GM12892 (cell line): Measurements from ENCODE around the gene IFT22.
"Not testable (repeated sequence)": the region's sequence is repeated elsewhere in the genome, so short reads cannot be mapped to it uniquely, and the experiment has no call there.

Experiments used
- DNase-seq: peaks from one replicate; pipeline ENCODE4 v3.0.0; 2011; ENCODE audit not compliant: insufficient read length
- FAIRE-seq: peaks from 2 replicates; lab custom pipeline; 2011; peaks lifted over from hg19 to GRCh38; lab: Jason Lieb, UNC
- POLR2A ChIP-seq: IDR thresholded peaks from 2 replicates; pipeline ENCODE4 v1.6.1; 2011; ENCODE audit warnings: low read depth, low read length, control low read depth
- POLR2AphosphoS5 ChIP-seq: IDR thresholded peaks from 2 replicates; pipeline ENCODE4 v1.6.1; 2011; ENCODE audit warnings: low read depth, low read length, control low read depth
- TAF1 ChIP-seq: IDR thresholded peaks from 2 replicates; pipeline ENCODE4 v1.6.1; 2011; ENCODE audit warnings: low read depth, mild to moderate bottlenecking, control low read depth, low read length, borderline replicate concordance

The IFT22 gene

GRCh38 chr7:101302641-101303101, 18.9 kb downstream of the IFT22 start:
- DNase-seq (no peak), FAIRE-seq (no peak)
- no peak for TF ChIP-seq POLR2A
- no peak for TF ChIP-seq POLR2AphosphoS5
- no peak for TF ChIP-seq TAF1

- no peak for TF ChIP-seq TAF1
- TF ChIP-seq POLR2AphosphoS5: no peak
- no peak for TF ChIP-seq POLR2A
- DNase-seq (no peak), FAIRE-seq (no peak)
Measured at GRCh38 chr7:101300465-101301376, 20.9 kb downstream of the IFT22 start.

- FAIRE-seq (no peak), DNase-seq (no peak)
- TF ChIP-seq POLR2A: no peak
- TF ChIP-seq TAF1: no peak
- TF ChIP-seq POLR2AphosphoS5: no peak
Measured at GRCh38 chr7:101299511-101300464, 21.8 kb downstream of the IFT22 start.

GRCh38 chr7:101294832-101295121, 26.8 kb downstream of the IFT22 start:
- DNase-seq: no peak
- no peak for FAIRE-seq
- TF ChIP-seq POLR2AphosphoS5 (no peak), POLR2A (no peak), TAF1 (no peak)

GRCh38 chr7:101294039-101294831, 27.4 kb downstream of the IFT22 start:
- DNase-seq: no peak
- no peak for FAIRE-seq
- TF ChIP-seq POLR2AphosphoS5: no peak

GRCh38 chr7:101293069-101294021, 28.3 kb downstream of the IFT22 start:
- not testable (repeated sequence) for FAIRE-seq, DNase-seq

- not testable (repeated sequence) for DNase-seq, FAIRE-seq
Measured at GRCh38 chr7:101292566-101292965, 29.0 kb downstream of the IFT22 start.

GRCh38 chr7:101290186-101291037, 31.2 kb downstream of the IFT22 start:
- FAIRE-seq: not testable (repeated sequence)

GRCh38 chr7:101289687-101290086, 31.9 kb downstream of the IFT22 start:
- peak; percentile 95 for FAIRE-seq
- not testable (repeated sequence) for DNase-seq

More at GRCh38 chr7:101290186-101291037, 31.2 kb downstream of the IFT22 start:
- DNase-seq: not testable (repeated sequence)

GRCh38 chr7:101288439-101288838, 33.2 kb downstream of the IFT22 start:
- DNase-seq: no peak
- no peak for TF ChIP-seq POLR2AphosphoS5
- no peak for TF ChIP-seq TAF1
- TF ChIP-seq POLR2A: no peak

More at GRCh38 chr7:101288439-101288838, 33.2 kb downstream of the IFT22 start:
- no peak for FAIRE-seq
